ENCODE measurements around the gene VIL1. TPM values are rescaled to one million over a fixed set of nuclear protein-coding genes. Genes with fewer than 3 reads are reported as not detected.
A peak's percentile ranks its signal among the peaks of the same experiment; 100 is the strongest.

Gene VIL1
- total and polyA plus RNA-seq, 2 of the 13 experiments (the other 11 are each of a cell fraction or from before 2014, with no cell fraction given), result 287 to 301 TPM

- TF ChIP-seq TFAP4 (IDR thresholded peaks at IDR 0.05; ENCODE audit: borderline replicate concordance, low read depth), result peak; percentile 100
- TF ChIP-seq XRCC5 (optimal IDR thresholded peaks at IDR 0.05; ENCODE audit: low read length), result peak; percentile 95
- TF ChIP-seq ZNF572 (CRISPR knock-in tag; IDR thresholded peaks at IDR 0.05), result no peak
- TF ChIP-seq SP140L (CRISPR knock-in tag; IDR thresholded peaks at IDR 0.05; ENCODE audit: borderline replicate concordance), result no peak
- no peak for TF ChIP-seq ZNF30 (CRISPR knock-in tag; IDR thresholded peaks at IDR 0.05)
- peak; percentile 85; the same call in 1 of the 2 replicates for TF ChIP-seq MXD4 (CRISPR knock-in tag; IDR thresholded peaks at IDR 0.05)
- peak; percentile 95 for TF ChIP-seq NFAT5 (CRISPR knock-in tag; IDR thresholded peaks at IDR 0.05)
- TF ChIP-seq ZNF224 (CRISPR knock-in tag; IDR thresholded peaks at IDR 0.05), result no peak
- TF ChIP-seq ZNF530 (CRISPR knock-in tag; IDR thresholded peaks at IDR 0.05; ENCODE audit: low read depth), result no peak
- peak; percentile 97; the same call in 1 of the 2 replicates for TF ChIP-seq STAT6 (CRISPR knock-in tag; IDR thresholded peaks at IDR 0.05; ENCODE audit: borderline replicate concordance)
- TF ChIP-seq ZNF260 (CRISPR knock-in tag; IDR thresholded peaks at IDR 0.05; ENCODE audit: borderline replicate concordance, low read depth), result no peak
- 0 out of 2 replicates have a peak, but pooled peaks have one; percentile 58 for TF ChIP-seq ATAD3A (CRISPR knock-in tag; IDR thresholded peaks at IDR 0.05)
- TF ChIP-seq SYNCRIP (IDR thresholded peaks at IDR 0.05; ENCODE audit: insufficient read depth, low read depth, low read length), result no peak
- 0 out of 2 replicates have a peak, but pooled peaks have one; percentile 53 for TF ChIP-seq ZNF101 (CRISPR knock-in tag; IDR thresholded peaks at IDR 0.05; ENCODE audit: borderline replicate concordance, low read depth)
- peak; percentile 90 for TF ChIP-seq ARID3A (IDR thresholded peaks at IDR 0.05; ENCODE audit: low read depth, low read length)
- peak; percentile 70; the same call in 1 of the 2 replicates for TF ChIP-seq SOX13 (IDR thresholded peaks at IDR 0.05)
- TF ChIP-seq SOX13 (CRISPR knock-in tag; conservative IDR thresholded peaks at IDR 0.05 in 1 of 2, IDR thresholded peaks at IDR 0.05 in 1 of 2), result peak in 1 of 2 experiments; percentile 90; a peak in 1 of 4 replicates
These were observed 25.9 kb downstream of the VIL1 start (continued) for GRCh38 chr2:218444692-218445357.

Measured in HepG2 (cell line).